Cardiac muscle cell (in vitro differentiated cells and primary cell): ENCODE results near the gene TWSG1. TPM values are rescaled to one million over a fixed set of nuclear protein-coding genes. Genes with fewer than 3 reads are reported as not detected.

Experiments
- DNase-seq, 2 donors: peaks; one replicate each; pipeline versions ENCODE4 v3.0.0 to v3.0.0-alpha.2; 2010 to 2017; ENCODE audit warnings: low read depth in 1 of 2, low spot score in 1 of 2
- H3K27ac ChIP-seq: fragments of 200-600 bp; sonication (generic); 2 replicates; pipeline ENCODE4 v1.5.1; 2016
- H3K27me3 ChIP-seq: fragments of 200-600 bp; sonication (generic); 2 replicates; pipeline ENCODE4 v1.6.0; 2016; ENCODE audit warnings: control low read depth
- H3K36me3 ChIP-seq: fragments of 200-600 bp; sonication (generic); 2 replicates; pipeline ENCODE4 v1.5.1; 2016; ENCODE audit warnings: control low read depth
- H3K4me1 ChIP-seq: fragments of 200-600 bp; sonication (generic); 2 replicates; pipeline ENCODE4 v1.8.1; 2017; ENCODE audit warnings: low read depth, mild to moderate bottlenecking, mixed run types
- H3K4me3 ChIP-seq: fragments of 200-600 bp; sonication (generic); 2 replicates; pipeline ENCODE4 v1.5.1; 2016; ENCODE audit warnings: mild to moderate bottlenecking
- H3K9me3 ChIP-seq: fragments of 200-600 bp; sonication (generic); 2 replicates; pipeline ENCODE4 v1.5.1; 2017; ENCODE audit warnings: low read depth, mild to moderate bottlenecking, control low read depth
- polyA plus RNA-seq: library from polyadenylated mRNA; unstranded; fragments of >200 nt; fragmentation: Nextera tagmentation; extraction: Ambion mirVana; gene quantifications from 2 replicates; pipeline ENCODE4 v1.2.1, GENCODE V29; 2016
- total RNA-seq: library from RNA; depleted of rRNA; stranded (reverse); fragments of >200 nt; gene quantifications from 2 replicates; pipeline ENCODE4 v1.2.3, GENCODE V29; 2016
- TF ChIP-seq, protein P1 (sequence below): IDR thresholded peaks from 2 replicates; pipeline ENCODE4 v1.5.1; 2012; ENCODE audit warnings: low read depth, mild to moderate bottlenecking, low read length

The TWSG1 gene
- total and polyA plus RNA-seq, 2 experiments from 2014 or later: 20.9 to 21.2 TPM

GRCh38 chr18:9410515-9410914 lies 75.9 kb downstream of the TWSG1 start:
- H3K4me3 ChIP-seq: no peak overlapping the region
- TF ChIP-seq, protein P1, sequence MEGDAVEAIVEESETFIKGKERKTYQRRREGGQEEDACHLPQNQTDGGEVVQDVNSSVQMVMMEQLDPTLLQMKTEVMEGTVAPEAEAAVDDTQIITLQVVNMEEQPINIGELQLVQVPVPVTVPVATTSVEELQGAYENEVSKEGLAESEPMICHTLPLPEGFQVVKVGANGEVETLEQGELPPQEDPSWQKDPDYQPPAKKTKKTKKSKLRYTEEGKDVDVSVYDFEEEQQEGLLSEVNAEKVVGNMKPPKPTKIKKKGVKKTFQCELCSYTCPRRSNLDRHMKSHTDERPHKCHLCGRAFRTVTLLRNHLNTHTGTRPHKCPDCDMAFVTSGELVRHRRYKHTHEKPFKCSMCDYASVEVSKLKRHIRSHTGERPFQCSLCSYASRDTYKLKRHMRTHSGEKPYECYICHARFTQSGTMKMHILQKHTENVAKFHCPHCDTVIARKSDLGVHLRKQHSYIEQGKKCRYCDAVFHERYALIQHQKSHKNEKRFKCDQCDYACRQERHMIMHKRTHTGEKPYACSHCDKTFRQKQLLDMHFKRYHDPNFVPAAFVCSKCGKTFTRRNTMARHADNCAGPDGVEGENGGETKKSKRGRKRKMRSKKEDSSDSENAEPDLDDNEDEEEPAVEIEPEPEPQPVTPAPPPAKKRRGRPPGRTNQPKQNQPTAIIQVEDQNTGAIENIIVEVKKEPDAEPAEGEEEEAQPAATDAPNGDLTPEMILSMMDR: no peak
- H3K4me1 ChIP-seq: no peaks in the 10 kb centered on the region
- no peak for DNase-seq
- H3K27me3 ChIP-seq: no peaks in the 10 kb centered on the region
- H3K27ac ChIP-seq: no peak overlapping the region
- H3K36me3 ChIP-seq: no peaks in the 10 kb centered on the region
- H3K9me3 ChIP-seq: no peaks in the 10 kb centered on the region

DNA sequence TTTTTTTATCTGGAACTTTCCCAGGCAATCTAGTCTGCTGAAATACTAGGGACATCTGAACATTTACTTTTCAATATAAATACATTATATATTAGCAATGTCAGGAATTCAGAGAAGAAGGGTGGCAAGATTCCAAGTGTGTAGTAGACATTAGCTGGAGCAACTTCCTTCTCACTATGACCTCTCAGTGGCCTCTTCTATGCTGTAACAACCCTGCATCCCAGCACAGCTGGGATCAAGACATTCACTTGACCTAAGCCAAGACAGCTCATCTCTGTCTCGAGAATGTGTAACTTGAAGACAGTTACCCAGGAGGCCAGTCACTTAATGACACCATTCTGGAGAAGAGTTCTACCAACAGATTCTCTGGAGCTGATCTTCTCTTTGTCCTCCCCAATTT lies 79.0 kb downstream of the TWSG1 start:
- no peak overlapping the region for H3K27ac ChIP-seq
- no peak overlapping the region for H3K4me3 ChIP-seq
- no peaks in the 10 kb centered on the region for H3K4me1 ChIP-seq
- H3K9me3 ChIP-seq: no peaks in the 10 kb centered on the region
- H3K27me3 ChIP-seq: no peaks in the 10 kb centered on the region
- TF ChIP-seq, protein P1: no peak
- peak in 1 of 2 donors; percentile 76 for DNase-seq
- H3K36me3 ChIP-seq: no peaks in the 10 kb centered on the region

DNA sequence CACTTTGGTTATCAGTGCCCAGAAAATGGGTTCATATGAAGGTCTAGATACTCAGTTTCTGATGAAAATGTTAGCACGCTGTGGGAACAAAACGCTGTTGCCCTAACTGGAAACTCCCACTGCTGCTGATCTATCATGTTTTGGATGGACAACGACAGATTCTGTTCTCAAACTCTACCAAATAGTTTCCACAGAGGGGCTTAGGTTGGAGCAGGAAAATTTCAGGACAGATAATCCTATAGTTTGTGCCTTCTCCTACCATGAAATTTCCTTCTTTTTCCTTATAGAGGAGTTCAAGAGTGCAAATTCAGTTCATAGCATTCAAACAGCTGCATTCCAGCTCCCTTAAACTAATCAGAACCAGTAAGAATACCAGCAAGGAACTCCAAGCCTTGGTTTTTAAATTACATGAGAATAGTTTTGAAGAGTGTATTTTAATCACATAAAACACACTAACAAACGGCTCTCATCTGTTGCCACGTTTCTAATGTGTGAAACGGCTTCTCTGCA lies 82.0 kb downstream of the TWSG1 start:
- H3K9me3 ChIP-seq: no peaks in the 10 kb centered on the region
- H3K36me3 ChIP-seq: no peaks in the 10 kb centered on the region
- H3K27ac ChIP-seq: no peak overlapping the region
- TF ChIP-seq, protein P1: no peak
- no peaks in the 10 kb centered on the region for H3K4me1 ChIP-seq
- no peaks in the 10 kb centered on the region for H3K27me3 ChIP-seq
- no peak overlapping the region for H3K4me3 ChIP-seq
- peak in 1 of 2 donors; percentile 15 for DNase-seq

GRCh38 chr18:9417073-9417851 lies 82.7 kb downstream of the TWSG1 start:
- no peaks in the 10 kb centered on the region for H3K9me3 ChIP-seq
- no peaks in the 10 kb centered on the region for H3K4me1 ChIP-seq
- no peak overlapping the region for H3K4me3 ChIP-seq
- no peak overlapping the region for H3K27ac ChIP-seq
- TF ChIP-seq, protein P1: no peak
- DNase-seq: peak in 1 of 2 donors; percentile 82
- no peaks in the 10 kb centered on the region for H3K27me3 ChIP-seq
- no peaks in the 10 kb centered on the region for H3K36me3 ChIP-seq

DNA sequence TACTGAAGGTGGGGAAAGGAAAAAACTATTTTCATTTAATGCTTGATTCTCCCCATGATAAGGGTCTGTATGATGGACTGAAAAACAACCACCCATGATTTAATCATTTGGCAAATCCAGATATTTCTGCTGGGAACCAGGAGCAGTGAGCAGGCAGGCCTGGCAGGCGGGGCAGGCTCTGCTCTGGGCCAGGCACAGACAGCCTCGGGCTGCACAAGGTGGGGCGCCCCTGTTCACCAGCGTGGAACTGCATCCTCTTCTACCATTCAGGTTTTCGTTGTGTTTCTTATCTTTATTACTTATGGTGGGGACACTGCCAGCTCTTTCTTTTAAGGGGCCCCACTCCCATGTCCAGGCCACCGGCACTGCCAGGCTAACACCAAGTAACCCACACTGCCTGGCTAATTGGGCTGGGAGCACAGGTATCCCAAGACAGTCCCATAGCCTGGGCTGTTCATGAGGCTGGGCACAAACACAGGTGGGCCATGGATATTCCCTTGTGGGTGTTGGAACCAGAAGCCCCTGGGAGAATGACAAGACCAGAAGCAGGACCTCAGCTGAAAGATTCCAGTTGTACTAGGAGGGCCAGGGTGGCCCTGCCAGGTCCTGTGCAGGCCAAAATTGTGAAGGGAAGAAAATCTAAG lies 83.6 kb downstream of the TWSG1 start:
- TF ChIP-seq, protein P1: no peak
- no peaks in the 10 kb centered on the region for H3K4me1 ChIP-seq
- no peaks in the 10 kb centered on the region for H3K27me3 ChIP-seq
- DNase-seq: no peak
- H3K9me3 ChIP-seq: no peaks in the 10 kb centered on the region
- no peak overlapping the region for H3K4me3 ChIP-seq
- H3K36me3 ChIP-seq: no peaks in the 10 kb centered on the region
- no peak overlapping the region for H3K27ac ChIP-seq
